OCI-LY1 (cell line): ENCODE results near the gene MYO5C.

ENCODE experiments used
- H2AFZ ChIP-seq: fragments of 200-600 bp; sonication (generic), shearing (Covaris generic); 2 replicates; pipeline ENCODE4 v1.6.0; 2014; ENCODE audit warnings: antibody characterized with exemption, mild to moderate bottlenecking, low read length
- H3F3A ChIP-seq: fragments of 200-600 bp; sonication (generic), shearing (Covaris generic); 2 replicates; pipeline ENCODE4 v1.6.0; 2014; ENCODE audit warnings: mild to moderate bottlenecking, antibody characterized with exemption, low read length, moderate library complexity; ENCODE audit not compliant: insufficient read depth
- H3K27ac ChIP-seq: fragments of 200-600 bp; sonication (generic); 2 replicates; pipeline ENCODE4 v1.5.1; 2014; ENCODE audit warnings: low read length, mixed run types, mild to moderate bottlenecking, low read depth; ENCODE audit not compliant: poor library complexity, severe bottlenecking
- H3K27me3 ChIP-seq: fragments of 200-600 bp; sonication (generic); 2 replicates; pipeline ENCODE4 v1.6.0; 2014; ENCODE audit warnings: antibody characterized with exemption, mild to moderate bottlenecking, low read length, moderate library complexity; ENCODE audit not compliant: insufficient read depth
- H3K36me3 ChIP-seq: fragments of 200-600 bp; sonication (generic); 2 replicates; pipeline ENCODE4 v1.6.1; 2014; ENCODE audit warnings: mild to moderate bottlenecking, antibody characterized with exemption, low read length, moderate library complexity, mixed read lengths; ENCODE audit not compliant: insufficient read depth
- H3K4me1 ChIP-seq: fragments of 200-600 bp; sonication (generic); 2 replicates; pipeline ENCODE4 v1.5.1; 2014; ENCODE audit warnings: mild to moderate bottlenecking, low read length, moderate library complexity; ENCODE audit not compliant: insufficient read depth, severe bottlenecking
- H3K4me2 ChIP-seq: fragments of 200-600 bp; sonication (generic), shearing (Covaris generic); 2 replicates; pipeline ENCODE4 v1.6.1; 2014; ENCODE audit warnings: low read length
- H3K4me3 ChIP-seq: fragments of 200-600 bp; sonication (generic); 2 replicates; pipeline ENCODE4 v1.5.1; 2014; ENCODE audit warnings: low read length, low read depth, mild to moderate bottlenecking, mixed read lengths; ENCODE audit not compliant: poor library complexity, severe bottlenecking
- H3K79me2 ChIP-seq: fragments of 200-600 bp; shearing (Covaris generic); 2 replicates; pipeline ENCODE4 v1.6.1; 2016; ENCODE audit warnings: mixed run types, low read length, mixed read lengths; ENCODE audit not compliant: insufficient read depth
- H3K9ac ChIP-seq: fragments of 200-600 bp; sonication (generic), shearing (Covaris generic); 2 replicates; pipeline ENCODE4 v1.6.1; 2014; ENCODE audit warnings: mild to moderate bottlenecking, low read length, mixed read lengths
- H3K9me2 ChIP-seq: fragments of 200-600 bp; sonication (generic), shearing (Covaris generic); 2 replicates; pipeline ENCODE4 v1.6.1; 2014; ENCODE audit warnings: low read depth, mild to moderate bottlenecking, low read length, mixed read lengths
- H3K9me3 ChIP-seq: fragments of 200-600 bp; shearing (Covaris generic); 2 replicates; pipeline ENCODE4 v1.6.1; 2014; ENCODE audit warnings: low read length, mixed read lengths
- H4K20me1 ChIP-seq: fragments of 200-600 bp; sonication (generic), shearing (Covaris generic); 2 replicates; pipeline ENCODE4 v1.6.0; 2016; ENCODE audit warnings: mild to moderate bottlenecking, low read length; ENCODE audit not compliant: insufficient read depth
- EZH2 ChIP-seq: fragments of 200-600 bp; sonication (generic), shearing (Covaris generic); IDR thresholded peaks from 2 replicates; pipeline ENCODE4 v1.8.0; 2017; ENCODE audit warnings: borderline replicate concordance, mixed run types, mild to moderate bottlenecking, antibody characterized with exemption, low read length, moderate library complexity, mixed read lengths
- TF ChIP-seq, protein P1 (sequence below): fragments of 200-600 bp; sonication (generic), shearing (Covaris generic); IDR thresholded peaks from 2 replicates; pipeline ENCODE4 v1.5.1; 2017; ENCODE audit warnings: mild to moderate bottlenecking, antibody characterized with exemption, low read length, moderate library complexity, mixed read lengths

MYO5C gene

DNA sequence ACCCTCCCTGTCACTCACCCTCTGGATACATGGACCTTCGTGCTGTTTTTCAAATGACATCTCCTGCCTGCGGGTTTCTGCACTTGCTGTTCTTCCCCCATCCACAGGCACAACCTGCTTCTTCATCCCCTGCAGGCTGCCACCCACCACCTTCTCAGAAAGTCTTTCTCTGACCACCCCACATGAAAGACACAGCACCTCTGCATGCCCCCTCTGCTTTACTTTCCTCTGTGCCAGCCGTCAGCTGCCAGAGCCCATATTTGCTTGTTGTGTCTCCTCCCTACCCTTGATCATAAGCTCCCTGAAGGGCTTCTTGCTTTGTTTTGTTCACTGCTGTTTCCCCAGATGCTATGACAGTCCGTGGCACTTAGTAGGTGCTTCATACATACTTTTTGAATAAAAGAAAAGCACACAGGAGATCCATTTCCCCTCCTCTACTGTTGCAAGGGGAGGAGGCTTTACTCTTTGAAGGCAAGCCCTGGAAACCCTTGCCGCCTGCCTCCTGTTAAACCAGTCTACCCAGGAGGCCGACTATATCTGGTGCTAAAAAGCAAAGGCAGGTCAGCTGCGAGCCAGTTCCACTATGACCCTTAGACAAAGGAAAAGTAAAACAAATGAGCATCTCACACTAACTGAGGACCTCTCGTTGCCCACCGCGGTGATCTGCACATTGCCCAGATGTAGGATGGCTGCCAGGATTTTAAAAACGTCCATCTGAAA lies 31.9 kb downstream of the MYO5C start:
- H3K27ac ChIP-seq, result no peak overlapping the region
- H2AFZ ChIP-seq, result no peak overlapping the region
- H3K4me2 ChIP-seq, result no peak overlapping the region
- no peaks in the 10 kb centered on the region for H3F3A ChIP-seq
- H3K9me3 ChIP-seq, result no peaks in the 10 kb centered on the region
- no peaks in the 10 kb centered on the region for H3K9me2 ChIP-seq
- H3K36me3 ChIP-seq, result no peaks in the 10 kb centered on the region
- H3K9ac ChIP-seq, result no peak overlapping the region
- TF ChIP-seq EZH2, result no peak
- TF ChIP-seq, protein P1, sequence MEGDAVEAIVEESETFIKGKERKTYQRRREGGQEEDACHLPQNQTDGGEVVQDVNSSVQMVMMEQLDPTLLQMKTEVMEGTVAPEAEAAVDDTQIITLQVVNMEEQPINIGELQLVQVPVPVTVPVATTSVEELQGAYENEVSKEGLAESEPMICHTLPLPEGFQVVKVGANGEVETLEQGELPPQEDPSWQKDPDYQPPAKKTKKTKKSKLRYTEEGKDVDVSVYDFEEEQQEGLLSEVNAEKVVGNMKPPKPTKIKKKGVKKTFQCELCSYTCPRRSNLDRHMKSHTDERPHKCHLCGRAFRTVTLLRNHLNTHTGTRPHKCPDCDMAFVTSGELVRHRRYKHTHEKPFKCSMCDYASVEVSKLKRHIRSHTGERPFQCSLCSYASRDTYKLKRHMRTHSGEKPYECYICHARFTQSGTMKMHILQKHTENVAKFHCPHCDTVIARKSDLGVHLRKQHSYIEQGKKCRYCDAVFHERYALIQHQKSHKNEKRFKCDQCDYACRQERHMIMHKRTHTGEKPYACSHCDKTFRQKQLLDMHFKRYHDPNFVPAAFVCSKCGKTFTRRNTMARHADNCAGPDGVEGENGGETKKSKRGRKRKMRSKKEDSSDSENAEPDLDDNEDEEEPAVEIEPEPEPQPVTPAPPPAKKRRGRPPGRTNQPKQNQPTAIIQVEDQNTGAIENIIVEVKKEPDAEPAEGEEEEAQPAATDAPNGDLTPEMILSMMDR, result no peak
- no peaks in the 10 kb centered on the region for H4K20me1 ChIP-seq
- H3K4me3 ChIP-seq, result no peak overlapping the region
- peaks cover 29% of the 10 kb centered on the region for H3K4me1 ChIP-seq
- no peaks in the 10 kb centered on the region; the same call in 1 of the 2 replicates for H3K27me3 ChIP-seq
- no peaks in the 10 kb centered on the region for H3K79me2 ChIP-seq

DNA sequence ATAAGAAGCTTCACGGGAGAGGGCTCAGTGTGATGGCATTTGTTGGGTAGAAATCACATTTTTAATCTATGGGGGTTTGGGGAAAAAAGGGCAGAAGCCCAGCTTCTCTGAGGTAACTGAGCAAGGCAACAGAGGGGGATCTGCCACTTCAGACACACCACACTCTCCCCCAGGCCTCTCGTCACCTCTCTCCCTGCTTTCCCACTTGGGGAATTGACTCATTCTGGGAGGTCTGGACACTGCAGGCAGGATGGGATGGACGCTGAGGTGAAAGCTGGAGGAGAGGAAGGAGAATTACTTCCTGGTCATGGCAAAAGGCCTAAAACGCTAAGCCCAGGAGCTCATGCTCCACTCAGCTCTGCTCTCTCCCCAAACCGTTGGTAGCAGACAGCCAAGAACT lies 33.2 kb downstream of the MYO5C start:
- Histone ChIP-seq H2AFZ (peak overlapping the region; percentile 22; the same call in 1 of the 2 replicates), H3K9ac (peak overlapping the region; percentile 35; the same call in 1 of the 2 replicates), H3K4me2 (peak overlapping the region; percentile 30; the same call in 1 of the 2 replicates)

GRCh38 chr15:52261498-52262242 lies 33.9 kb downstream of the MYO5C start:
- Histone ChIP-seq H4K20me1 (no peaks in the 10 kb centered on the region), H3K4me2 (peak overlapping the region; percentile 30; the same call in 1 of the 2 replicates), H3K27ac (peak overlapping the region; percentile 58), H3K9me3 (no peaks in the 10 kb centered on the region), H3K9me2 (no peaks in the 10 kb centered on the region), H3K79me2 (no peaks in the 10 kb centered on the region), H3K9ac (peak overlapping the region; percentile 35; the same call in 1 of the 2 replicates), H3F3A (no peaks in the 10 kb centered on the region), H3K27me3 (no peaks in the 10 kb centered on the region; the same call in 1 of the 2 replicates), H2AFZ (no peak overlapping the region), H3K4me3 (no peak overlapping the region), H3K4me1 (peaks cover 48% of the 10 kb centered on the region), H3K36me3 (no peaks in the 10 kb centered on the region)
- no peak for TF ChIP-seq EZH2
- TF ChIP-seq, protein P1, result peak; percentile 28; the same call in 1 of the 2 replicates

More for the DNA sequence above, 33.2 kb downstream of the MYO5C start:
- no peak overlapping the region for H3K4me3 ChIP-seq
- H3K27me3 ChIP-seq, result no peaks in the 10 kb centered on the region; the same call in 1 of the 2 replicates
- no peaks in the 10 kb centered on the region for H3K9me3 ChIP-seq
- TF ChIP-seq EZH2, result no peak
- TF ChIP-seq, protein P1, result no peak
- peaks cover 41% of the 10 kb centered on the region for H3K4me1 ChIP-seq
- H3K79me2 ChIP-seq, result no peaks in the 10 kb centered on the region
- H3F3A ChIP-seq, result no peaks in the 10 kb centered on the region
- H3K36me3 ChIP-seq, result no peaks in the 10 kb centered on the region
- H4K20me1 ChIP-seq, result no peaks in the 10 kb centered on the region
- H3K9me2 ChIP-seq, result no peaks in the 10 kb centered on the region
- peak overlapping the region; percentile 58 for H3K27ac ChIP-seq
